22Rv1 (cell line): Measurements from ENCODE around the gene FAM222A.

Source experiments
- H3K27ac ChIP-seq: fragments of 450-650 bp; 2 replicates; pipeline ENCODE4 v1.5.1; 2017
- CTCF ChIP-seq: fragments of 450-650 bp; IDR thresholded peaks from 2 replicates; pipeline ENCODE4 v1.5.1; 2017; ENCODE audit warnings: mild to moderate bottlenecking
- ZFX ChIP-seq: fragments of 450-650 bp; IDR thresholded peaks from 2 replicates; pipeline ENCODE4 v1.6.1; 2017; ENCODE audit warnings: antibody characterized with exemption, borderline replicate concordance

The FAM222A gene

GRCh38 chr12:109776624-109777023 lies 63.0 kb downstream of the FAM222A start:
- TF ChIP-seq CTCF (no peak), ZFX (no peak)
- H3K27ac ChIP-seq, result no peak overlapping the region

- no peak overlapping the region for H3K27ac ChIP-seq
- TF ChIP-seq CTCF, result no peak
- TF ChIP-seq ZFX, result no peak
These were observed 63.9 kb downstream of the FAM222A start for GRCh38 chr12:109777544-109777943.

- H3K27ac ChIP-seq, result no peak overlapping the region
- TF ChIP-seq ZFX (no peak), CTCF (no peak)
These were observed 65.1 kb downstream of the FAM222A start for GRCh38 chr12:109778684-109779083.

GRCh38 chr12:109779382-109779781 lies 65.8 kb downstream of the FAM222A start:
- TF ChIP-seq CTCF (no peak), ZFX (no peak)
- no peak overlapping the region for H3K27ac ChIP-seq

- no peak overlapping the region for H3K27ac ChIP-seq
- no peak for TF ChIP-seq ZFX
- TF ChIP-seq CTCF, result no peak
These were observed 68.2 kb downstream of the FAM222A start for GRCh38 chr12:109781668-109782325.

GRCh38 chr12:109782326-109782703 lies 68.7 kb downstream of the FAM222A start:
- H3K27ac ChIP-seq, result no peak overlapping the region
- no peak for TF ChIP-seq ZFX
- TF ChIP-seq CTCF, result no peak

- TF ChIP-seq ZFX, result no peak
- no peak for TF ChIP-seq CTCF
- H3K27ac ChIP-seq, result no peak overlapping the region
These were observed 69.7 kb downstream of the FAM222A start for GRCh38 chr12:109783135-109783964.
